ENCODE measurements around the gene CTCFL.

- TF ChIP-seq POLR2AphosphoS5 (IDR thresholded peaks at IDR 0.05; ENCODE audit: low read depth, low read length) (no peak), REST (IDR thresholded peaks at IDR 0.05; ENCODE audit: insufficient read depth in 1 of 2, low read depth in 2 of 2, low read length in 2 of 2) (no peak), SIN3A (IDR thresholded peaks at IDR 0.05; ENCODE audit: borderline replicate concordance, insufficient read depth, low read length) (no peak)
Measured at GRCh38 chr20:57517904-57518303, 7.0 kb downstream of the CTCFL start.

Data from PFSK-1 (cell line).